Right atrium auricular region (tissue), 2 donors: ENCODE data around the gene TRAPPC5. TPM values are rescaled to one million over a fixed set of nuclear protein-coding genes. Genes with fewer than 3 reads are reported as not detected.

Source experiments
- DNase-seq: peaks from one replicate; pipeline ENCODE4 v3.0.0-alpha.2; 2019; ENCODE audit warnings: low spot score
- H3K27ac ChIP-seq, 2 donors: fragments of 200-600 bp; sonication (generic); 1 replicate in 1 of 2; 2 replicates in 1 of 2; pipeline ENCODE4 v1.5.1; 2016 to 2019
- H3K27me3 ChIP-seq, 2 donors: fragments of 200-600 bp; sonication (generic); one replicate each; pipeline versions ENCODE4 v1.5.1 to v1.6.0; 2017 to 2019
- H3K36me3 ChIP-seq: fragments of 200-600 bp; sonication (generic); one replicate; pipeline ENCODE4 v1.5.1; 2016
- H3K4me1 ChIP-seq, 2 donors: fragments of 200-600 bp; sonication (generic); one replicate each; pipeline versions ENCODE4 v1.5.1 to v1.6.0; 2017 to 2019
- H3K4me3 ChIP-seq, 2 donors: fragments of 200-600 bp; sonication (generic); 1 replicate in 1 of 2; 2 replicates in 1 of 2; pipeline ENCODE4 v1.5.1; 2017 to 2019; ENCODE audit warnings: mild to moderate bottlenecking in 1 of 2, moderate library complexity in 1 of 2
- H3K9me3 ChIP-seq, 2 donors: fragments of 200-600 bp; sonication (generic); one replicate each; pipeline ENCODE4 v1.5.1; 2019
- total RNA-seq, 2 donors: library from RNA; depleted of rRNA; stranded (reverse); fragments of >200 nt; gene quantifications; one replicate each; pipeline ENCODE4 v1.1.0, GENCODE V29; 2016
- TF ChIP-seq, protein P1 (sequence below), 2 donors: fragments of 200-600 bp; sonication (generic); IDR thresholded peaks; one replicate each; pipeline ENCODE4 v1.5.1; 2019; ENCODE audit warnings: antibody characterized with exemption in 2 of 2

Gene TRAPPC5
- total RNA-seq, 2 donors from 2014 or later, result 55.0 to 58.3 TPM

DNA sequence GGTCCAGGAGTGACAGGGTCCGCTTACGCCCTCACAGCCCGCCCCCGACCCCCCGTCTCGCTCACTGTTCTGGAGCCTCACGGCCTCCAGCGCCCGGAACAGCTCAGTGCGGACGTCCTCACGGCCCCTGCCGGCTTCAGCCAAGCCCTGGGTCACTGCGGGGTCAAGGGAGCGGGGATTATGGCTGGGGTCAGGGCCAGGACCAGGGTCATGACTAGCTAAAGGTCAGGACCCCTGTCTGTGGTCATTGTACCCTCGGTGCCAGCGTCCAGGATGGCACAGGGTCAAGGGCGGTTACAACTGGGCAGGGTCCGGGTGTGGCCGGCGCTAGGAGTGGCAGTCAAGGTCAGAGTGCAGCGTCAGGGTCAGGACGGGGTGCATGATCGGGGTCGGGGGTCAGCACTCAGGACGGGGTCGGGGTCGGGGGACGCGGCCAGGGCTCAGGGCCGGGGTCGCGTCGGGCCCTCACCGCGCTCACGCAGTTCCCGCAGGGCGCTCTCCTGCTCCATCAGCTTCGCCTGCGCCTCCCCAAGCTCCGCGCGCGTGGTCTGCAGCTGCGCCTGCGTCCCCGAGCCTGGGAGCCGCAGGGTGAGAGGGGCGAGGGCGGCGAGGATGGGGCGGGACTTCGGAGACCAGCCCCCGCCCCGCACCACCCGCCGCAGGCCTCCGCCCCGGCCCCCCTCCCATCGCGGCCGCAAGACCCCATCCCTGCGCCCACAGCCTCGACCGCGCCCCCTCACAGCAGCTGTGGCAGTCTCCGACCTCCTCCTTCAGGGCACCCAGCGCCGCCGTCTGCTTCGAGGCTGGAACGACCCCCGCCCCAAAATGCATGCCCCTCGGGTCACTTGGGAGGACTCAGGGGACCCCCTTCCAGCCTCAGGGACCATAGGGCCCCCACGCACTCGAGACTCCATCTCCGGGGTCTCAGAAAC, 49.9 kb downstream of the TRAPPC5 start:
- Histone ChIP-seq H3K4me3 (peak overlapping the region in 1 of 2 donors; percentile 3), H3K36me3 (no peaks in the 10 kb centered on the region), H3K27ac (no peak overlapping the region), H3K9me3 (no peaks in the 10 kb centered on the region), H3K4me1 (peaks cover 0 to 6% of the 10 kb centered on the region in 2 donors), H3K27me3 (peaks cover 0 to 24% of the 10 kb centered on the region in 2 donors)
- no peak for DNase-seq
- TF ChIP-seq, protein P1, sequence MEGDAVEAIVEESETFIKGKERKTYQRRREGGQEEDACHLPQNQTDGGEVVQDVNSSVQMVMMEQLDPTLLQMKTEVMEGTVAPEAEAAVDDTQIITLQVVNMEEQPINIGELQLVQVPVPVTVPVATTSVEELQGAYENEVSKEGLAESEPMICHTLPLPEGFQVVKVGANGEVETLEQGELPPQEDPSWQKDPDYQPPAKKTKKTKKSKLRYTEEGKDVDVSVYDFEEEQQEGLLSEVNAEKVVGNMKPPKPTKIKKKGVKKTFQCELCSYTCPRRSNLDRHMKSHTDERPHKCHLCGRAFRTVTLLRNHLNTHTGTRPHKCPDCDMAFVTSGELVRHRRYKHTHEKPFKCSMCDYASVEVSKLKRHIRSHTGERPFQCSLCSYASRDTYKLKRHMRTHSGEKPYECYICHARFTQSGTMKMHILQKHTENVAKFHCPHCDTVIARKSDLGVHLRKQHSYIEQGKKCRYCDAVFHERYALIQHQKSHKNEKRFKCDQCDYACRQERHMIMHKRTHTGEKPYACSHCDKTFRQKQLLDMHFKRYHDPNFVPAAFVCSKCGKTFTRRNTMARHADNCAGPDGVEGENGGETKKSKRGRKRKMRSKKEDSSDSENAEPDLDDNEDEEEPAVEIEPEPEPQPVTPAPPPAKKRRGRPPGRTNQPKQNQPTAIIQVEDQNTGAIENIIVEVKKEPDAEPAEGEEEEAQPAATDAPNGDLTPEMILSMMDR (IDR thresholded peaks at IDR 0.05), result no peak

DNA sequence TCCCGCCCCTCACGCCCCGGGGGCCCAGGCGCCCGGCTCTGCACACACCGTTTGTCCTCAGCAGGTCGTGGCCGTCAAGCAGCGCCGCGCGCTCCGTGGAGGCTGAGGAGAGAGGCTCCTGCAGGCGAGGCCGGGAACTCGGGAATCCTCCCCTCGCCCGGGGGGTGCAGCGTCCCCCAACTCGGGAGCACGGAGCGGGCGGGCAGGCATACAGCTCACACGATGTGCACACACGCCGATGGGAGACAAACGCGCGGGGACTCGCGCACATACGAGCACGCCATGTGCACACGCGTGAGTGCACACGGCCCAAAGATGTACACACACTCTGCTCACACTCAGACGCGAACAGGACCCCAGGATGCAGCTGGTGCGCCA, 50.6 kb downstream of the TRAPPC5 start:
- Histone ChIP-seq H3K4me3 (no peak overlapping the region), H3K27me3 (peaks cover 0 to 24% of the 10 kb centered on the region in 2 donors)
- DNase-seq, result no peak

DNA sequence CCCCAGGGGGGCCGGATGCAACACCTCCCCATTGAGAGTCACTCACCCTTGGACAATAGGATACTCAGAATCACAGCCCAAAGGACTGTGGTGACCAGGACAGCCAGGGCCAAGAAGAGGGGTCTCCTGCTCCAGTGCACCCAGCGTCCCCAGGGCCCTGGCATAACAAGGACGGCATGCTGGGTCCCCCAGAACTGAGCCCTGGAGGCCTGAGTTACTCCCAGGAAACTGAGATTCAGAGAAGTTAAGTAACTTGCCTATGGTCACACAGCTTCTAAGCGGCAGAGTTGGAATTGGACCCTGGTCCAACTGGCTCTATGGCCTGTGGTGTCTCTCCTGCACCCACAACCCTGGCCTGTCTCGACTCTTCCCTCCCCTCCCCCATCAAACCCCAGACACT, 51.0 kb downstream of the TRAPPC5 start:
- DNase-seq, result no peak
- Histone ChIP-seq H3K27me3 (peaks cover 0 to 24% of the 10 kb centered on the region in 2 donors), H3K27ac (no peak overlapping the region), H3K9me3 (no peaks in the 10 kb centered on the region), H3K4me1 (peaks cover 0 to 6% of the 10 kb centered on the region in 2 donors), H3K4me3 (no peak overlapping the region), H3K36me3 (no peaks in the 10 kb centered on the region)
- TF ChIP-seq, protein P1 (IDR thresholded peaks at IDR 0.05), result no peak

More for the DNA sequence above, 50.6 kb downstream of the TRAPPC5 start:
- Histone ChIP-seq H3K4me1 (peaks cover 0 to 6% of the 10 kb centered on the region in 2 donors), H3K27ac (no peak overlapping the region), H3K36me3 (no peaks in the 10 kb centered on the region), H3K9me3 (no peaks in the 10 kb centered on the region)
- TF ChIP-seq, protein P1 (IDR thresholded peaks at IDR 0.05), result no peak

DNA sequence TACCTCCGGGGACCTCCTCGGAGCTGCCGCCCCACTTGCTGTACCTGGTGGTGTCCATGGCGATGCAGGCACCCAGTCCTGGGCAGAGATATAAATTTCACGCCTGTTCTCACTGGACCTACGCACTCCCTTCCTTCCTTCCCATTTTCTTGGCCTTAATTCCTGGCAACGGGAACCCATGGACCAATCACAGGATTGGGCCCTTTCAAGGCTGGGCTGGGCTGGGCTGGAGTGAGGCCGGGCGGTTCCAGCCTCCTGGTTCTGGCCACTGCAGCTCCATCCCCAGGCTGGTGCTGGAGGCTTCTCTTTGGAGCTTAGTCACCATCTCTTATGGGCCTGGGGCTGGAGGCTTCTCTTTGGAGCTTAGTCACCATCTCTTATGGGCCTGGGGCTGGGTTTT, 51.4 kb downstream of the TRAPPC5 start, which contains the start of gene CLEC4G:
TSS of gene CLEC4G (minus strand) at position 66 of the 400 bp plus-strand sequence. CDS start at position 58, 8 bp downstream.
- peaks cover 0 to 24% of the 10 kb centered on the region in 2 donors for H3K27me3 ChIP-seq
- no peak for DNase-seq
- no peak within 1 kb of the TSS for H3K4me3 ChIP-seq

DNA sequence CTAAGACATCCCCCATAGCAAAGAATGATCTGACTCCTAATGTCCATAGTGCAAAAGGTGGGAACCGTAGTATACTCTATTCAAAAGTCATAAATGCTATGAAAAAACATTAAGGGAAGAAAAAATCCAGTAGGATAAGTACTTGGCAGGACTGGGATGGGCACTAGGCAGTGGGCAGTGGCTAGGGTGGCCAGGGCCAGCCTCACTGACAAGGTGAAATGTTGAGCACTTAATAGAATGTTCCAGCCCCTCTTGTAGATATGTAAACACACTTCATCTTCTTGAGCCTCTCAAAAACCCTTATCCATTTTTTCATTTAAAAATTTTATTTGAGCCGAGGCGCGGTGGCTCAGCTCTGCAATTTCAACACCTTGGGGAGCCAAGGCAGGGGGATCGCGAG, 52.7 kb downstream of the TRAPPC5 start:
- Histone ChIP-seq H3K27ac (no peak overlapping the region), H3K27me3 (peaks cover 0 to 24% of the 10 kb centered on the region in 2 donors)
- TF ChIP-seq, protein P1 (IDR thresholded peaks at IDR 0.05), result no peak

More for the DNA sequence above, 51.4 kb downstream of the TRAPPC5 start, which contains the start of gene CLEC4G:
- no peaks in the 10 kb centered on the region for H3K9me3 ChIP-seq
- H3K27ac ChIP-seq, result no peak within 1 kb of the TSS
- TF ChIP-seq, protein P1 (IDR thresholded peaks at IDR 0.05), result no peak
- H3K4me1 ChIP-seq, result peaks cover 0 to 6% of the 10 kb centered on the region in 2 donors
- no peaks in the 10 kb centered on the region for H3K36me3 ChIP-seq

More for the DNA sequence above, 52.7 kb downstream of the TRAPPC5 start:
- Histone ChIP-seq H3K4me3 (no peak overlapping the region), H3K4me1 (peaks cover 0 to 6% of the 10 kb centered on the region in 2 donors), H3K36me3 (no peaks in the 10 kb centered on the region), H3K9me3 (no peaks in the 10 kb centered on the region)
- no peak for DNase-seq
